B cell (primary cell): ENCODE measurements around the gene INO80C. TPM values are rescaled to one million over a fixed set of nuclear protein-coding genes. Genes with fewer than 3 reads are reported as not detected.

Experiments
- ATAC-seq: fragments of 200-7000 bp; cut with Tn5 transposase; one replicate; pipeline ENCODE4 v1.10.0; 2021; ENCODE audit warnings: low read depth, mild to moderate bottlenecking, moderate number of reproducible peaks, moderate library complexity
- CTCF ChIA-PET: fragments of 350-600 bp; sonication (Branson Sonifier 250); formaldehyde crosslinking; loops from one replicate; lab custom pipeline; 2021; ENCODE audit warnings: antibody characterized with exemption, inconsistent platforms; lab: Charles Lee
- POLR2A ChIA-PET: fragments of 350-600 bp; sonication (Branson Sonifier 250); formaldehyde crosslinking; loops from one replicate; lab custom pipeline; 2021; ENCODE audit warnings: antibody characterized with exemption; lab: Charles Lee
- DNase-seq: peaks from one replicate; pipeline ENCODE4 v3.0.0; 2013
- H2AFZ ChIP-seq: 2 replicates; pipeline ENCODE4 v1.6.1; 2012; ENCODE audit warnings: mild to moderate bottlenecking, low read depth, low read length; ENCODE audit not compliant: insufficient read depth, poor library complexity, severe bottlenecking
- H3K27ac ChIP-seq, 2 donors: 1 replicate in 1 of 2; 2 replicates in 1 of 2; pipeline ENCODE4 v1.5.1; 2012 to 2013; ENCODE audit warnings: low read length in 2 of 2, mild to moderate bottlenecking in 2 of 2, moderate library complexity in 1 of 2
- H3K27me3 ChIP-seq, 4 experiments: fragments of 200-600 bp in 1 of 4; sonication (generic) in 1 of 4; replicated peaks in 1 of 4; 1 replicate in 2 of 4; 2 replicates in 2 of 4; pipeline versions ENCODE4 v1.6.1 to v1.7.0; 2013 to 2016; ENCODE audit warnings: low read length in 3 of 4, mild to moderate bottlenecking in 2 of 4, mixed read lengths in 1 of 4, moderate library complexity in 1 of 4; ENCODE audit not compliant: insufficient read depth in 4 of 4, control insufficient read depth in 3 of 4; ENCODE audit errors: control extremely low read depth in 1 of 4
- H3K36me3 ChIP-seq, 2 experiments: replicated peaks in 1 of 2; 1 replicate in 1 of 2; 2 replicates in 1 of 2; pipeline versions ENCODE4 v1.6.1 to v1.7.1; 2013; ENCODE audit warnings: low read length in 1 of 2; ENCODE audit not compliant: insufficient read depth in 2 of 2, control insufficient read depth in 1 of 2; ENCODE audit errors: control extremely low read depth in 1 of 2, extremely low read depth in 1 of 2
- H3K4me1 ChIP-seq, 2 donors: fragments of 200-600 bp in 1 of 2; sonication (generic) in 1 of 2; 1 replicate in 1 of 2; 2 replicates in 1 of 2; pipeline versions ENCODE4 v1.5.1 to v1.6.1; 2013 to 2017; ENCODE audit warnings: low read length in 2 of 2; ENCODE audit not compliant: control insufficient read depth in 2 of 2, insufficient read depth in 2 of 2
- H3K4me2 ChIP-seq: replicated peaks from 2 replicates; pipeline ENCODE3; 2012; ENCODE audit warnings: mild to moderate bottlenecking, low read depth, low read length; ENCODE audit not compliant: poor library complexity, severe bottlenecking
- H3K4me3 ChIP-seq, 5 experiments: fragments of 200-600 bp in 1 of 5; sonication (generic) in 1 of 5; 1 replicate in 3 of 5; 2 replicates in 2 of 5; pipeline versions ENCODE4 v1.5.1 to v1.7.0; 2011 to 2016; ENCODE audit warnings: low read length in 4 of 5, mild to moderate bottlenecking in 4 of 5, low read depth in 2 of 5, control low read depth in 1 of 5, moderate library complexity in 1 of 5; ENCODE audit not compliant: insufficient read depth in 1 of 5; ENCODE audit errors: control extremely low read depth in 1 of 5, extremely low read depth in 1 of 5
- H3K79me2 ChIP-seq: fragments of 200-600 bp; sonication (generic); one replicate; pipeline ENCODE4 v1.6.0; 2016; ENCODE audit warnings: low read length; ENCODE audit not compliant: control insufficient read depth, insufficient read depth
- H3K9ac ChIP-seq: fragments of 200-600 bp; sonication (generic); 2 replicates; pipeline ENCODE4 v1.6.1; 2017; ENCODE audit warnings: mild to moderate bottlenecking, low read length, moderate library complexity
- H3K9me3 ChIP-seq, 3 donors: one replicate each; pipeline versions ENCODE4 v1.6.1 to v1.7.1; 2013; ENCODE audit warnings: low read length in 2 of 3; ENCODE audit not compliant: control insufficient read depth in 2 of 3, insufficient read depth in 1 of 3; ENCODE audit errors: control extremely low read depth in 1 of 3
- H4K20me1 ChIP-seq: 2 replicates; pipeline ENCODE4 v1.6.0; 2012; ENCODE audit warnings: mild to moderate bottlenecking, low read length; ENCODE audit not compliant: insufficient read depth, control insufficient read depth, poor library complexity, severe bottlenecking
- H3K27ac Mint-ChIP-seq: one replicate; pipeline ENCODE4 v1.8.0; 2021; ENCODE audit warnings: mixed read lengths
- H3K27me3 Mint-ChIP-seq: one replicate; pipeline ENCODE4 v1.8.0; 2021; ENCODE audit warnings: mixed read lengths
- H3K4me1 Mint-ChIP-seq: one replicate; pipeline ENCODE4 v1.8.0; 2021; ENCODE audit warnings: mixed read lengths
- H3K4me3 Mint-ChIP-seq: one replicate; pipeline ENCODE4 v1.8.0; 2021; ENCODE audit warnings: mixed read lengths
- H3K9me3 Mint-ChIP-seq: one replicate; pipeline ENCODE4 v1.8.0; 2022; ENCODE audit warnings: mixed read lengths; ENCODE audit not compliant: insufficient read depth
- CTCF ChIP-seq: fragments of 200-600 bp; IDR thresholded peaks from one replicate; pipeline ENCODE4 v1.8.0; 2022; ENCODE audit warnings: antibody characterized with exemption, mild to moderate bottlenecking
- EZH2 ChIP-seq: IDR thresholded peaks from 2 replicates; pipeline ENCODE4 v1.6.1; 2012; ENCODE audit warnings: borderline replicate concordance, low read depth, mild to moderate bottlenecking, moderate library complexity, low read length; ENCODE audit not compliant: insufficient read depth, poor library complexity, severe bottlenecking
- WGBS: methylation state at CpG from one replicate; pipeline ENCODE4 v1.1.5; 2013; ENCODE audit warnings: missing lambda C conversion rate; ENCODE audit not compliant: insufficient coverage; 5-methylcytosine and 5-hydroxymethylcytosine counted together
- intact Hi-C: fragments of 100-400 bp; cut with micrococcal nuclease; formaldehyde crosslinking; loops from one replicate; pipeline ENCODE4 v1.10.0; 2022
- polyA plus RNA-seq: library from polyadenylated mRNA; depleted of rRNA; stranded (reverse); fragments of >200 nt; gene quantifications from 2 replicates; pipeline ENCODE4 v1.2.3, GENCODE V29; 2012
- total RNA-seq, 2 donors: library from RNA; stranded (reverse); fragments of 120-200 nt in 1 of 2; gene quantifications; 1 replicate in 1 of 2; 2 replicates in 1 of 2; pipeline versions ENCODE4 v1.2.3 to v1.2.4, GENCODE V29; 2013 to 2022

The INO80C gene
- total and polyA plus RNA-seq, 2 donors (not counting 1 experiment from before 2014, with no cell fraction given): 18.2 to 37.9 TPM

GRCh38 chr18:35500113-35500512, 2.4 kb upstream of the INO80C start:
- Histone ChIP-seq H3K36me3 (no peaks in the 10 kb centered on the region), H3K4me1 (peaks cover 21 to 22% of the 10 kb centered on the region in 2 donors), H3K9ac (no peak overlapping the region), H3K27ac (no peak overlapping the region), H2AFZ (no peak overlapping the region), H3K27me3 (no peaks in the 10 kb centered on the region), H3K9me3 (peaks cover 0 to 8% (median 0%) of the 10 kb centered on the region in 3 donors), H3K4me3 (no peak overlapping the region), H4K20me1 (no peaks in the 10 kb centered on the region), H3K4me2 (no peak overlapping the region), H3K79me2 (peaks cover 9% of the 10 kb centered on the region)
- intact Hi-C loops: no loop called here
- no peak overlapping the region for H3K27ac Mint-ChIP-seq
- no peaks in the 10 kb centered on the region for H3K9me3 Mint-ChIP-seq
- no peak overlapping the region for H3K4me3 Mint-ChIP-seq
- DNase-seq (no peak), ATAC-seq (no peak)
- TF ChIP-seq CTCF: no peak
- no peak for TF ChIP-seq EZH2
- H3K4me1 Mint-ChIP-seq: peaks cover 43% of the 10 kb centered on the region
- CTCF ChIA-PET: interaction anchor here (0.6 kb wide), 1 partner anchor 29 kb away, joined by 3 read pairs; no protein-coding TSS in a partner anchor
- no peaks in the 10 kb centered on the region for H3K27me3 Mint-ChIP-seq
- 39% methylated on average over 3 of the region's 3 CpGs for WGBS
- POLR2A ChIA-PET: no interaction called here

- H4K20me1 ChIP-seq: no peaks in the 10 kb centered on the region
- ATAC-seq: no peak
- 8% methylated on average over 5 of the region's 5 CpGs for WGBS
- peak overlapping the region; percentile 97 for H3K9ac ChIP-seq
- H3K27ac ChIP-seq: peak overlapping the region; percentile 92 to 95
- H3K4me2 ChIP-seq: peak overlapping the region; percentile 70
- H3K4me1 ChIP-seq: peaks cover 18 to 22% of the 10 kb centered on the region in 2 donors
- H3K27me3 ChIP-seq: no peaks in the 10 kb centered on the region
- H3K36me3 ChIP-seq: no peaks in the 10 kb centered on the region
- Mint-ChIP-seq H3K9me3 (no peaks in the 10 kb centered on the region), H3K4me3 (peak overlapping the region; percentile 94), H3K4me1 (peaks cover 48% of the 10 kb centered on the region), H3K27me3 (no peaks in the 10 kb centered on the region), H3K27ac (peak overlapping the region; percentile 99)
- no peak for DNase-seq
- peak overlapping the region; percentile 64 to 98 (median 94) for H3K4me3 ChIP-seq
- peaks cover 0 to 8% (median 0%) of the 10 kb centered on the region in 3 donors for H3K9me3 ChIP-seq
- ChIA-PET CTCF (interaction anchor here (1.0 to 1.8 kb wide), 5 partner anchors 16 to 120 kb away, joined by 3 to 5 read pairs (median 3); no protein-coding TSS in a partner anchor), POLR2A (interaction anchor here (1.0 to 1.5 kb wide), 7 partner anchors 14 to 633 kb away, joined by 3 to 12 read pairs (median 6); partner anchors contain the start of genes GALNT1, RMP24 and ZNF24)
- H3K79me2 ChIP-seq: peaks cover 37% of the 10 kb centered on the region
- H2AFZ ChIP-seq: peak overlapping the region; percentile 78
- intact Hi-C loops: loop anchor here (1.0 to 10.0 kb wide), 11 partner anchors 14 to 1328 kb away; partner anchors contain the start of genes KIAA1328, MAPRE2, RMP24 and RPRD1A
- TF ChIP-seq EZH2 (no peak), CTCF (no peak)
Measured at GRCh38 chr18:35497027-35497369, 762 bp downstream of the INO80C start.
